CD4-positive, alpha-beta T cell treated with Interleukin-10 for 1 hour (primary cell): ENCODE measurements around the gene WDR88.
"Not testable (repeated sequence)": the region's sequence is repeated elsewhere in the genome, so short reads cannot be mapped to it uniquely, and the experiment has no call there.

Source experiments
- DNase-seq: peaks from one replicate; pipeline ENCODE4 v3.0.0-alpha.2; 2020

Gene WDR88

GRCh38 chr19:33215438-33216197, 83.7 kb downstream of the WDR88 start:
- DNase-seq = no peak

- DNase-seq = no peak
These were observed 84.4 kb downstream of the WDR88 start for GRCh38 chr19:33216198-33216830.

GRCh38 chr19:33217881-33218280, 86.0 kb downstream of the WDR88 start:
- DNase-seq = no peak

- no peak for DNase-seq
These were observed 87.4 kb downstream of the WDR88 start for GRCh38 chr19:33219261-33219815.

GRCh38 chr19:33220115-33220514, 88.2 kb downstream of the WDR88 start:
- DNase-seq = no peak

- no peak for DNase-seq
These were observed 88.8 kb downstream of the WDR88 start for GRCh38 chr19:33220735-33221134.

GRCh38 chr19:33221638-33222037, 89.7 kb downstream of the WDR88 start:
- DNase-seq = no peak

GRCh38 chr19:33222255-33222654, 90.3 kb downstream of the WDR88 start:
- DNase-seq = not testable (repeated sequence)

- no peak for DNase-seq
These were observed 93.0 kb downstream of the WDR88 start for GRCh38 chr19:33224694-33225457.
